IMR-90 (cell line): Measurements from ENCODE around the gene HEPHL1. TPM values are rescaled to one million over a fixed set of nuclear protein-coding genes. Genes with fewer than 3 reads are reported as not detected.

ENCODE experiments used
- ATAC-seq: fragments of 200-7000 bp; cut with Tn5 transposase; 2 replicates; pipeline ENCODE4 v1.9.1; 2020; ENCODE audit warnings: low read depth, mild to moderate bottlenecking, moderate library complexity
- BruUV-seq: library from RNA; stranded (reverse); fragments of 400-500 nt; replicated peaks from 2 replicates; lab custom pipeline; 2021; lab: Mats Ljungman, UMichigan
- CTCF ChIA-PET: fragments of 300-600 bp; formaldehyde crosslinking; extraction: SDS; loops from one replicate; lab custom pipeline; 2021; ENCODE audit warnings: antibody characterized with exemption; lab: Yijun Ruan, JAX
- POLR2A ChIA-PET: fragments of 300-600 bp; sonication (Branson Sonifier 250); formaldehyde crosslinking; loops from one replicate; lab custom pipeline; 2022; ENCODE audit warnings: antibody characterized with exemption; ENCODE audit not compliant: unreplicated experiment; lab: Charles Lee
- DNase-seq: peaks from one replicate; pipeline ENCODE4 v3.0.0; 2013
- H2AFZ ChIP-seq: replicated peaks from 2 replicates; pipeline ENCODE3; 2013; ENCODE audit warnings: low read length, mild to moderate bottlenecking; ENCODE audit not compliant: poor library complexity
- H2AK5ac ChIP-seq: 2 replicates; pipeline ENCODE4 v1.6.1; 2013; ENCODE audit warnings: low read depth, low read length, inconsistent platforms
- H2AK9ac ChIP-seq: replicated peaks from 2 replicates; pipeline ENCODE3; 2013; ENCODE audit warnings: mild to moderate bottlenecking, low read depth, low read length, moderate library complexity; ENCODE audit not compliant: poor library complexity
- H2BK120ac ChIP-seq: 2 replicates; pipeline ENCODE4 v1.6.1; 2013; ENCODE audit warnings: low read depth, low read length, inconsistent platforms
- H2BK15ac ChIP-seq: 3 replicates; pipeline ENCODE4 v1.6.1; 2013; ENCODE audit warnings: low read depth, low read length, inconsistent platforms
- H2BK20ac ChIP-seq: 2 replicates; pipeline ENCODE4 v1.6.1; 2013; ENCODE audit warnings: low read depth, mild to moderate bottlenecking, inconsistent platforms, low read length, moderate library complexity
- H2BK5ac ChIP-seq: 2 replicates; pipeline ENCODE4 v1.6.1; 2013; ENCODE audit warnings: mild to moderate bottlenecking, low read depth, low read length, inconsistent platforms; ENCODE audit not compliant: poor library complexity, severe bottlenecking
- H3K14ac ChIP-seq: replicated peaks from 2 replicates; pipeline ENCODE4 v1.6.1; 2013; ENCODE audit warnings: low read depth, low read length, inconsistent platforms
- H3K18ac ChIP-seq: 2 replicates; pipeline ENCODE4 v1.6.1; 2013; ENCODE audit warnings: low read depth, low read length, control low read depth
- H3K23ac ChIP-seq: 2 replicates; pipeline ENCODE4 v1.6.1; 2013; ENCODE audit warnings: low read depth, low read length, inconsistent platforms
- H3K27ac ChIP-seq: 2 replicates; pipeline ENCODE4 v1.5.1; 2013; ENCODE audit warnings: mild to moderate bottlenecking, control low read depth, low read length; ENCODE audit not compliant: insufficient read depth
- H3K27me3 ChIP-seq: 2 replicates; pipeline ENCODE4 v1.6.1; 2013; ENCODE audit warnings: low read length; ENCODE audit not compliant: control insufficient read depth, insufficient read depth
- H3K36me3 ChIP-seq: 2 replicates; pipeline ENCODE4 v1.6.1; 2013; ENCODE audit warnings: low read length, mixed read lengths; ENCODE audit not compliant: control insufficient read depth, insufficient read depth
- H3K4ac ChIP-seq: 2 replicates; pipeline ENCODE4 v1.6.1; 2013; ENCODE audit warnings: low read depth, low read length, inconsistent platforms
- H3K4me1 ChIP-seq: 2 replicates; pipeline ENCODE4 v1.6.1; 2013; ENCODE audit warnings: low read length, mixed read lengths; ENCODE audit not compliant: control insufficient read depth, insufficient read depth
- H3K4me2 ChIP-seq: 2 replicates; pipeline ENCODE4 v1.6.1; 2013; ENCODE audit warnings: low read depth, mild to moderate bottlenecking, control low read depth, low read length, moderate library complexity
- H3K4me3 ChIP-seq: 2 replicates; pipeline ENCODE4 v1.5.1; 2013; ENCODE audit warnings: low read depth, mild to moderate bottlenecking, control low read depth, low read length, moderate library complexity; ENCODE audit not compliant: insufficient read depth
- H3K56ac ChIP-seq: 2 replicates; pipeline ENCODE4 v1.6.1; 2013; ENCODE audit warnings: low read length, inconsistent platforms; ENCODE audit not compliant: insufficient read depth; ENCODE audit errors: extremely low read depth
- H3K79me1 ChIP-seq, 2 experiments: 2 replicates each; pipeline ENCODE4 v1.6.1; 2013; ENCODE audit warnings: low read length in 2 of 2, inconsistent platforms in 1 of 2, low read depth in 1 of 2
- H3K9ac ChIP-seq: 2 replicates; pipeline ENCODE4 v1.6.1; 2013; ENCODE audit warnings: low read depth, low read length, control low read depth
- H3K9me1 ChIP-seq: 2 replicates; pipeline ENCODE4 v1.6.1; 2013; ENCODE audit warnings: low read length, inconsistent platforms; ENCODE audit not compliant: insufficient read depth
- H3K9me3 ChIP-seq: 2 replicates; pipeline ENCODE4 v1.6.1; 2013; ENCODE audit warnings: low read length; ENCODE audit not compliant: control insufficient read depth, insufficient read depth
- H4K20me1 ChIP-seq: 2 replicates; pipeline ENCODE4 v1.6.1; 2013; ENCODE audit warnings: low read length, inconsistent platforms; ENCODE audit not compliant: insufficient read depth
- H4K5ac ChIP-seq: 2 replicates; pipeline ENCODE4 v1.6.1; 2013; ENCODE audit warnings: mild to moderate bottlenecking, low read depth, low read length, control low read depth
- H4K8ac ChIP-seq, 2 experiments: 2 replicates each; pipeline ENCODE4 v1.6.1; 2013; ENCODE audit warnings: low read depth in 2 of 2, low read length in 2 of 2, control low read depth in 1 of 2, inconsistent platforms in 1 of 2
- H4K91ac ChIP-seq: 2 replicates; pipeline ENCODE4 v1.6.1; 2013; ENCODE audit warnings: low read depth, low read length, inconsistent platforms; ENCODE audit not compliant: insufficient read depth
- BHLHE40 ChIP-seq: fragments of 150-350 bp; IDR thresholded peaks from 2 replicates; pipeline ENCODE4 v1.6.1; 2016; ENCODE audit warnings: mild to moderate bottlenecking, low read depth, low read length
- CEBPB ChIP-seq: IDR thresholded peaks from 2 replicates; pipeline ENCODE4 v1.6.1; 2012; ENCODE audit warnings: low read depth, low read length, improper control_type of control experiment
- CHD1 ChIP-seq: IDR thresholded peaks from 2 replicates; pipeline ENCODE4 v1.6.1; 2012; ENCODE audit warnings: low read depth, low read length, improper control_type of control experiment
- FOS ChIP-seq: fragments of 150-350 bp; IDR thresholded peaks from 2 replicates; pipeline ENCODE4 v1.6.1; 2016; ENCODE audit warnings: low read depth, low read length
- MAFK ChIP-seq: IDR thresholded peaks from 2 replicates; pipeline ENCODE4 v1.6.1; 2012; ENCODE audit warnings: low read depth, low read length, improper control_type of control experiment
- MAZ ChIP-seq: IDR thresholded peaks from 2 replicates; pipeline ENCODE4 v1.6.1; 2012; ENCODE audit warnings: low read depth, mild to moderate bottlenecking, low read length, improper control_type of control experiment, moderate library complexity, borderline replicate concordance
- MXI1 ChIP-seq: IDR thresholded peaks from 2 replicates; pipeline ENCODE4 v1.6.1; 2012; ENCODE audit warnings: low read depth, mild to moderate bottlenecking, low read length, moderate library complexity, borderline replicate concordance
- NFE2L2 ChIP-seq: fragments of 150-350 bp; IDR thresholded peaks from 2 replicates; pipeline ENCODE4 v1.6.1; 2016; ENCODE audit warnings: low read depth, mild to moderate bottlenecking, low read length
- POLR2A ChIP-seq: IDR thresholded peaks from 2 replicates; pipeline ENCODE4 v1.6.1; 2012; ENCODE audit warnings: mild to moderate bottlenecking, low read depth, low read length
- RAD21 ChIP-seq: IDR thresholded peaks from 2 replicates; pipeline ENCODE4 v1.6.1; 2012; ENCODE audit warnings: low read length, improper control_type of control experiment
- RCOR1 ChIP-seq: IDR thresholded peaks from 2 replicates; pipeline ENCODE4 v1.6.1; 2012; ENCODE audit warnings: mild to moderate bottlenecking, low read length, improper control_type of control experiment; ENCODE audit not compliant: insufficient replicate concordance
- RFX5 ChIP-seq: IDR thresholded peaks from 2 replicates; pipeline ENCODE4 v1.8.0; 2012; ENCODE audit warnings: low read depth, mild to moderate bottlenecking, low read length, moderate library complexity
- SMC3 ChIP-seq: fragments of 150-350 bp; IDR thresholded peaks from 2 replicates; pipeline ENCODE4 v1.6.1; 2016; ENCODE audit warnings: low read depth, mild to moderate bottlenecking, antibody characterized with exemption, low read length, moderate library complexity
- WGBS, 2 experiments: methylation state at CpG; one replicate each; pipeline versions ENCODE4 v1.1.5 to v1.1.7; 2013; ENCODE audit warnings: missing lambda C conversion rate in 2 of 2; ENCODE audit not compliant: insufficient read length in 1 of 2; ENCODE audit errors: extremely low coverage in 2 of 2; 5-methylcytosine and 5-hydroxymethylcytosine counted together
- dilution Hi-C: fragments of 300-500 bp; cut with HindIII; formaldehyde crosslinking; loops from one replicate; pipeline ENCODE4 v1.14.3; 2018; ENCODE audit warnings: low sequenced_read_pairs; ENCODE audit not compliant: unreplicated experiment
- in situ Hi-C: fragments of 300-500 bp; cut with MboI; formaldehyde crosslinking; loops from 3 replicates; pipeline ENCODE4 v1.14.3; 2019; ENCODE audit warnings: low sequenced_read_pairs, inconsistent platforms, mixed read lengths
- intact Hi-C: fragments of 100-400 bp; cut with micrococcal nuclease; formaldehyde crosslinking; loops from 2 replicates; pipeline ENCODE4 v1.10.0; 2022
- polyA plus RNA-seq, 3 experiments: library from polyadenylated mRNA; depleted of rRNA; stranded (reverse); fragments of >200 nt; gene quantifications; 2 replicates each; pipeline ENCODE4 v1.2.3, GENCODE V29; 2012; ENCODE audit warnings: low replicate concordance in 1 of 3
- total RNA-seq: library from RNA; depleted of rRNA; stranded (reverse); fragments of >200 nt; gene quantifications from 2 replicates; pipeline ENCODE4 v1.2.3, GENCODE V29; 2012
- TF ChIP-seq, protein P1 (sequence below): fragments of 150-350 bp; IDR thresholded peaks from 2 replicates; pipeline ENCODE4 v1.6.1; 2016; ENCODE audit warnings: low read depth, mild to moderate bottlenecking, low read length, moderate library complexity, borderline replicate concordance
- TF ChIP-seq, protein P2 (sequence below): fragments of 150-350 bp; IDR thresholded peaks from 2 replicates; pipeline ENCODE4 v1.6.1; 2017; ENCODE audit warnings: mild to moderate bottlenecking, antibody characterized with exemption, low read length, low read depth
- TF ChIP-seq, protein P3 (sequence below): conservative IDR thresholded peaks from 2 replicates; pipeline ENCODE4 v1.5.1; 2012; ENCODE audit warnings: mild to moderate bottlenecking, low read depth, low read length, improper control_type of control experiment

HEPHL1 gene
- total and polyA plus RNA-seq, 2 of the 4 experiments (the other 2 are of a cell fraction), result under 0.01 to 0.02 TPM

DNA sequence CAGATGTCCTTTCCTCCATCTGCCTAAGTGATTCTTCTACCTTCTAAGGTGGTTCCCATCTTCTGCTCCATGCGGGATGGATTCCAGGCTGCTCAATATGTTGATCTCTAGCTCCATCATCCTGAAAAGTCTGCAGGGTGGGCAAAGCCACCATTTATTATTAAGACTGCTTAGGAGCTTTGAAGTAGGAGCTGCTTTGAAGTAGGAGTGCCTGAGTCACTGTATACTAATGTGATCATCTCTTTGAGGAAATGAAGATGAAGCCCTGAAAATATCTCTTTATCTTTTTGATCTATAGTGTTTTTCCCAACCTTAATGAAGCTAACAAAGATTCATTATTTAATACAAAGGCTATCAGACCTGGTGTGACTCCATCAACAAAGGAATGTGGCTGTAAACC, 13.1 kb downstream of the HEPHL1 start:
- Histone ChIP-seq H3K36me3 (no peaks in the 10 kb centered on the region), H3K79me1 (no peaks in the 10 kb centered on the region), H2BK15ac (no peak overlapping the region), H3K4me1 (no peaks in the 10 kb centered on the region), H3K9me1 (no peaks in the 10 kb centered on the region), H3K27ac (no peak overlapping the region), H3K4me2 (no peak overlapping the region), H4K8ac (no peak overlapping the region), H2AK9ac (no peak overlapping the region), H3K9me3 (no peaks in the 10 kb centered on the region), H3K9ac (no peak overlapping the region), H2AFZ (no peak overlapping the region), H2BK20ac (no peak overlapping the region), H3K4ac (no peak overlapping the region), H3K27me3 (no peaks in the 10 kb centered on the region), H3K18ac (no peak overlapping the region), H2AK5ac (no peak overlapping the region), H3K14ac (no peak overlapping the region), H4K91ac (no peak overlapping the region), H2BK5ac (no peak overlapping the region), H4K20me1 (no peaks in the 10 kb centered on the region), H3K23ac (no peak overlapping the region), H2BK120ac (no peak overlapping the region), H3K4me3 (no peak overlapping the region), H4K5ac (no peak overlapping the region), H3K56ac (no peak overlapping the region)
- in situ Hi-C loops, result no loop called here
- no CpG with 5 or more reads among the region's 1 CpG for WGBS, 2 experiments
- dilution Hi-C loops, result no loop called here
- ChIA-PET CTCF (no interaction called here), POLR2A (no interaction called here)
- intact Hi-C loops, result no loop called here
- ATAC-seq (no peak), DNase-seq (no peak)
- TF ChIP-seq RCOR1, result no peak
- TF ChIP-seq, protein P1, sequence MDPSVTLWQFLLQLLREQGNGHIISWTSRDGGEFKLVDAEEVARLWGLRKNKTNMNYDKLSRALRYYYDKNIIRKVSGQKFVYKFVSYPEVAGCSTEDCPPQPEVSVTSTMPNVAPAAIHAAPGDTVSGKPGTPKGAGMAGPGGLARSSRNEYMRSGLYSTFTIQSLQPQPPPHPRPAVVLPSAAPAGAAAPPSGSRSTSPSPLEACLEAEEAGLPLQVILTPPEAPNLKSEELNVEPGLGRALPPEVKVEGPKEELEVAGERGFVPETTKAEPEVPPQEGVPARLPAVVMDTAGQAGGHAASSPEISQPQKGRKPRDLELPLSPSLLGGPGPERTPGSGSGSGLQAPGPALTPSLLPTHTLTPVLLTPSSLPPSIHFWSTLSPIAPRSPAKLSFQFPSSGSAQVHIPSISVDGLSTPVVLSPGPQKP, result no peak
- TF ChIP-seq FOS, result no peak
- TF ChIP-seq MXI1, result no peak
- no peak for TF ChIP-seq RFX5
- no peak for TF ChIP-seq SMC3
- TF ChIP-seq MAFK, result no peak
- TF ChIP-seq NFE2L2, result no peak
- TF ChIP-seq CHD1, result no peak
- no peak for TF ChIP-seq BHLHE40
- TF ChIP-seq, protein P2, sequence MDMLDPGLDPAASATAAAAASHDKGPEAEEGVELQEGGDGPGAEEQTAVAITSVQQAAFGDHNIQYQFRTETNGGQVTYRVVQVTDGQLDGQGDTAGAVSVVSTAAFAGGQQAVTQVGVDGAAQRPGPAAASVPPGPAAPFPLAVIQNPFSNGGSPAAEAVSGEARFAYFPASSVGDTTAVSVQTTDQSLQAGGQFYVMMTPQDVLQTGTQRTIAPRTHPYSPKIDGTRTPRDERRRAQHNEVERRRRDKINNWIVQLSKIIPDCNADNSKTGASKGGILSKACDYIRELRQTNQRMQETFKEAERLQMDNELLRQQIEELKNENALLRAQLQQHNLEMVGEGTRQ, result no peak
- no peak for TF ChIP-seq RAD21
- TF ChIP-seq CEBPB, result no peak
- TF ChIP-seq MAZ, result no peak
- TF ChIP-seq POLR2A, result no peak
- TF ChIP-seq, protein P3, sequence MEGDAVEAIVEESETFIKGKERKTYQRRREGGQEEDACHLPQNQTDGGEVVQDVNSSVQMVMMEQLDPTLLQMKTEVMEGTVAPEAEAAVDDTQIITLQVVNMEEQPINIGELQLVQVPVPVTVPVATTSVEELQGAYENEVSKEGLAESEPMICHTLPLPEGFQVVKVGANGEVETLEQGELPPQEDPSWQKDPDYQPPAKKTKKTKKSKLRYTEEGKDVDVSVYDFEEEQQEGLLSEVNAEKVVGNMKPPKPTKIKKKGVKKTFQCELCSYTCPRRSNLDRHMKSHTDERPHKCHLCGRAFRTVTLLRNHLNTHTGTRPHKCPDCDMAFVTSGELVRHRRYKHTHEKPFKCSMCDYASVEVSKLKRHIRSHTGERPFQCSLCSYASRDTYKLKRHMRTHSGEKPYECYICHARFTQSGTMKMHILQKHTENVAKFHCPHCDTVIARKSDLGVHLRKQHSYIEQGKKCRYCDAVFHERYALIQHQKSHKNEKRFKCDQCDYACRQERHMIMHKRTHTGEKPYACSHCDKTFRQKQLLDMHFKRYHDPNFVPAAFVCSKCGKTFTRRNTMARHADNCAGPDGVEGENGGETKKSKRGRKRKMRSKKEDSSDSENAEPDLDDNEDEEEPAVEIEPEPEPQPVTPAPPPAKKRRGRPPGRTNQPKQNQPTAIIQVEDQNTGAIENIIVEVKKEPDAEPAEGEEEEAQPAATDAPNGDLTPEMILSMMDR, result no peak
- BruUV-seq, result no TSS peak
